Naive B cell (primary cell): ENCODE measurements around the gene JAG1. TPM values are rescaled to one million over a fixed set of nuclear protein-coding genes. Genes with fewer than 3 reads are reported as not detected.
"Not testable (repeated sequence)": the region's sequence is repeated elsewhere in the genome, so short reads cannot be mapped to it uniquely, and the experiment has no call there.

Source experiments
- ATAC-seq, 2 donors: fragments of 150-1000 bp; cut with Tn5 transposase; 2 replicates each; pipeline ENCODE4 v1.10.0; 2021; ENCODE audit warnings: low read depth in 2 of 2, mild to moderate bottlenecking in 2 of 2, moderate library complexity in 2 of 2
- DNase-seq: peaks from one replicate; pipeline ENCODE4 v3.0.0; 2022
- H3K27ac Mint-ChIP-seq, 6 donors: one replicate each; pipeline ENCODE4 v1.8.0; 2020 to 2022; ENCODE audit warnings: mild to moderate bottlenecking in 6 of 6, mixed read lengths in 6 of 6, moderate library complexity in 5 of 6, inconsistent platforms in 2 of 6
- H3K27me3 Mint-ChIP-seq, 3 donors: one replicate each; pipeline ENCODE4 v1.8.0; 2021 to 2022; ENCODE audit warnings: mixed read lengths in 3 of 3, mild to moderate bottlenecking in 1 of 3
- H3K36me3 Mint-ChIP-seq, 2 donors: one replicate each; pipeline ENCODE4 v1.8.0; 2020 to 2022; ENCODE audit warnings: mixed read lengths in 2 of 2, inconsistent platforms in 1 of 2, mild to moderate bottlenecking in 1 of 2
- H3K4me1 Mint-ChIP-seq, 3 donors: one replicate each; pipeline ENCODE4 v1.8.0; 2020 to 2022; ENCODE audit warnings: mixed read lengths in 3 of 3, inconsistent platforms in 1 of 3, mild to moderate bottlenecking in 1 of 3, moderate library complexity in 1 of 3
- H3K4me3 Mint-ChIP-seq, 8 donors: one replicate each; pipeline ENCODE4 v1.8.0; 2020 to 2022; ENCODE audit warnings: mild to moderate bottlenecking in 8 of 8, mixed read lengths in 8 of 8, moderate library complexity in 8 of 8, inconsistent platforms in 2 of 8
- H3K9me3 Mint-ChIP-seq, 7 donors: one replicate each; pipeline ENCODE4 v1.8.0; 2020 to 2022; ENCODE audit warnings: mixed read lengths in 7 of 7, mild to moderate bottlenecking in 5 of 7, inconsistent platforms in 2 of 7, moderate library complexity in 1 of 7
- polyA plus RNA-seq, 6 donors: library from polyadenylated mRNA; unstranded; fragments of 300-500 nt; fragmentation: Illumina TruSeq; gene quantifications; one replicate each; pipeline ENCODE4 v1.2.3, GENCODE V29; 2021; ENCODE audit warnings: low read depth in 6 of 6

JAG1 gene
- polyA plus RNA-seq, 6 donors from 2014 or later, result 0.05 to 0.06 (median 0.06) TPM; not detected in 3

DNA sequence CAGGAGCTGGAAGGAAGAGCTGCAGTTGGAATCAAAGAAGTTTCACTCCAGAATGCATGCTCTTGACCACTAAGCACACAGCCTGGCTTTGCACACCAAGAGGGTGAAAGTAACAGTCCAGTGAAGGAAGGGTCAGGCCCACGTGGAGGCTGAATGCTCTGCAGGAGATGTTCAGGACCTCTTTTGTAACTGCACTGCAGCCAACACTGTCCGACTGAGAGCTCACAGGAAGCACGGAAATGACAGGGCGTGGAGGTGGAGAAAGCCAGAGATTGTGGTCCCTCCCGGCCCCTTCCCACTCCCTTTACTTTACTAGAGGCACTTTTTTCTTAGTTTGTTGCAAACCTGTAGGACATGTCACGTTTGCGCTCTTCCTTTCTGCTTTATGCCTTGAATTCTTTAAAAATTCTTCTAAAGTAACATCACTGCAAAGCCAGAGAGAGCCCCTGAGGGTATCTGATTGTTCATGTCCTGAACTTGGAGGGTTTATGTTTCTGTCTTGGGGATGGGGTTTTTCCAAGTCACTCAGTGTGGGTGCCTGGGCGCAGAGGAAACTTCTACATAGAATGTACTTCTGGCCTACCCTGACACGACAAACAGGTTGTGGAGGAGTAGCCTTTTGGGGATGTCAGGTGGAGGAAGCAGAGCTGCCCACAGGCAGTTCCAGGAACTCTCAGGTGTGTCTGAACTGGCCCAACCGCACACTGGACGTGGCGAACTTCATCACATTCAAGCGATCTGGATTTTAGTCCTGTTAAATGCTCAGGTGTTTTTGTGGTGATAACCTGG, 40.9 kb downstream of the JAG1 start:
- no peaks in the 10 kb centered on the region for H3K27me3 Mint-ChIP-seq
- peak overlapping the region in 2 of 6 donors; percentile 47 to 77 for H3K27ac Mint-ChIP-seq
- H3K36me3 Mint-ChIP-seq, result peaks cover 0 to 11% of the 10 kb centered on the region in 2 donors
- H3K4me3 Mint-ChIP-seq, result peak overlapping the region in 1 of 8 donors; percentile 25
- DNase-seq (no peak), ATAC-seq (no peak)
- no peaks in the 10 kb centered on the region for H3K9me3 Mint-ChIP-seq
- H3K4me1 Mint-ChIP-seq, result peaks cover 13 to 21% (median 18%) of the 10 kb centered on the region in 3 donors

DNA sequence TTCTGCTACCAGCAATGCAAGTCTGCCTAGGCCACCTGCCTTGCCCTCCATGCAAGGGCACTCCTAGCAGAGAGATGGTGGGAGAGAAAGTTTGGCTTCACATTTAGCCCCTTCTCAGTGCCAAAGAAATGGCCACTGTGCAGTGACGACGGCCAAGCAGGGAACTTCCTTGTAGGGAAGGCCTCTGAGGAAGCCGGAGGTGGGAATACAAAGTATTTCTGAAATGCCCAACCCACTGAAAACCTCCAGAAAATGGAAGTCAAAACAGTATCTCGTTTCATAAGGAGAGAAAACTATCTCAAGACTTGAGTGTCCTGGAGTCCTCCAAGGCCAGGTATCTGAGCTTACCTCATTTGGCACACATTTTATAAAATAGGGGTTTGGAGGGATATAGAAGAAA, 42.7 kb downstream of the JAG1 start:
- DNase-seq (no peak), ATAC-seq (no peak)
- H3K4me3 Mint-ChIP-seq, result no peak overlapping the region
- no peaks in the 10 kb centered on the region for H3K9me3 Mint-ChIP-seq
- peaks cover 13 to 21% (median 18%) of the 10 kb centered on the region in 3 donors for H3K4me1 Mint-ChIP-seq
- no peak overlapping the region for H3K27ac Mint-ChIP-seq
- H3K36me3 Mint-ChIP-seq, result peaks cover 0 to 22% of the 10 kb centered on the region in 2 donors
- no peaks in the 10 kb centered on the region for H3K27me3 Mint-ChIP-seq

DNA sequence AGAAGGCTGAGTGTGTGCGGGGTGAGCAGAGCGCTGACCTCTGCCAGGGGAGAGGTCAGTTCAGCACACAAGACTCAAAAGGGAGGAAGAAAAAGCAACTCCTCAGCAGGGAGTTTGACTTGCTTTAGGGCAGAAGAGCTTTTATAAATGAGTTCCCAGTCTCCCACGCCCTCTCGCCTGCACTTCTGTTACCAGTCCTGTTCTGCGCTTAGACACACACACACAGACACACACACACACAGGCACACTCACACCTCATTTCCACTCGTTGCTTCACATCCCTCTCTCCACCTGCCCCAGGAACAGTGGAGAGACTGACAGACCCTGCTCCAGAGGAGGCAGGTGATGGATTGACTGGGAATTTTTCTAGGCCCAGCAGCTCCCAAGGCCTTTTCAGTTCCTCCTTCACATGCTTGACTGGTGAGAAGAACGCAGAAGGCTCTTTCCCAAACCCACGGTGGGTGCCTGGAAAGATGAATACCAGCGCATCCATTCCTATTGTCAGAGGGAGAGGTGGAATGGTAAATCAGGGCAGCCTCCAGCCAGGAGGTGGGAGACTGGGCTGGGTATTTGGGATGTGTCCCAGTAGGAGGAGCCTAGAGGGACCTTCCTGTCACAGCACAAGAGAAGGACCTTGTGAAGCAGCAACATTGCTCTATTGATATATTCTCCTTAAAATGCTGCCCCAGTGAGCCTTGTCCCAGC, 43.7 kb downstream of the JAG1 start:
- no peaks in the 10 kb centered on the region for H3K27me3 Mint-ChIP-seq
- no peaks in the 10 kb centered on the region for H3K9me3 Mint-ChIP-seq
- no peak overlapping the region for H3K27ac Mint-ChIP-seq

DNA sequence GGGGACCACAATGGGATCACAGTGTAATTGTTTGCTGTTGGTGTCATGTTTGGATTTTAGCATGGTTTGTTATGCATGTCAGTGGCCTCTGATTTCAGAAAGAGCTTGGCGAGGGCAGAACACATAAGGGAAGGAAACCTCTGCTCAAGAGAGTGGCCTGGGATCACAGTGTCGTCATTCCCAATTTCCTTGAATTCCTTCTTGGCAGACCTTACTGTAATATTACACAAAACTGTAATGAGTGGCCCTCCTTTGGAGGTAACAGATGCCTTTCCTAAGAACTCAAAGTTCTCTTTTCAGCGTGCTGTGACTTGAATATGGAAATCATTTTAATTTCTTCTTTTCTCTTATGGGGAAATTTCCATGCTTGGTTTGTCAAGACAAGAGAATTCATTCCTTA, 46.9 kb downstream of the JAG1 start:
- no peak for DNase-seq
- Mint-ChIP-seq H3K36me3 (peaks cover 23 to 27% of the 10 kb centered on the region in 2 donors), H3K27ac (peak overlapping the region in 1 of 6 donors; percentile 4), H3K9me3 (peaks cover 0 to 4% (median 0%) of the 10 kb centered on the region in 7 donors), H3K27me3 (no peaks in the 10 kb centered on the region), H3K4me1 (peaks cover 0 to 4% (median 0%) of the 10 kb centered on the region in 3 donors), H3K4me3 (no peak overlapping the region)
- no peak for ATAC-seq

More for the DNA sequence above, 43.7 kb downstream of the JAG1 start:
- peaks cover 0 to 22% of the 10 kb centered on the region in 2 donors for H3K36me3 Mint-ChIP-seq
- H3K4me3 Mint-ChIP-seq, result no peak overlapping the region
- ATAC-seq, result no peak
- DNase-seq, result no peak
- peaks cover 13 to 22% (median 21%) of the 10 kb centered on the region in 3 donors for H3K4me1 Mint-ChIP-seq

DNA sequence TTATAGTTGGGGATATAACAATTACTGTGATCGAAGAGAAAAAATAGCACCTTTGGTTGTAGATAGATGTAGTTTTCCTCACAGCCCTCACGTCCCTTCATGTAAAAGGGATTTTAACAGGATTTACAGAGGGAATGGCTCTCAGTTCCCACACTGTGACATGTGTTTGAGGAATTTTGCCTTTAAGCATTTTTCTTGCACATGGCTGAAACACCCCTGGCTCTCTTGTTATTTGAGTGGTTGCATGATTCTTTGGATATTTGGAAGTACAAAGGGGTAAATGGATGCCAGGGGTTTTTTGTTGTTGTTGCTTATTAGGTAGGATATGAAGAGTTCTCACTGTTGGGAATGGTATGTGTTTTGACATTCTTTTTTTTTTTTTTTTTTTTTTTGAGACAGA, 48.2 kb downstream of the JAG1 start:
- DNase-seq (no peak), ATAC-seq (no peak)
- peaks cover 31 to 32% of the 10 kb centered on the region in 2 donors for H3K36me3 Mint-ChIP-seq
- no peaks in the 10 kb centered on the region for H3K27me3 Mint-ChIP-seq
- no peak overlapping the region for H3K4me3 Mint-ChIP-seq
- H3K4me1 Mint-ChIP-seq, result peaks cover 0 to 4% (median 0%) of the 10 kb centered on the region in 3 donors
- H3K27ac Mint-ChIP-seq, result no peak overlapping the region
- H3K9me3 Mint-ChIP-seq, result peaks cover 0 to 4% (median 0%) of the 10 kb centered on the region in 7 donors

DNA sequence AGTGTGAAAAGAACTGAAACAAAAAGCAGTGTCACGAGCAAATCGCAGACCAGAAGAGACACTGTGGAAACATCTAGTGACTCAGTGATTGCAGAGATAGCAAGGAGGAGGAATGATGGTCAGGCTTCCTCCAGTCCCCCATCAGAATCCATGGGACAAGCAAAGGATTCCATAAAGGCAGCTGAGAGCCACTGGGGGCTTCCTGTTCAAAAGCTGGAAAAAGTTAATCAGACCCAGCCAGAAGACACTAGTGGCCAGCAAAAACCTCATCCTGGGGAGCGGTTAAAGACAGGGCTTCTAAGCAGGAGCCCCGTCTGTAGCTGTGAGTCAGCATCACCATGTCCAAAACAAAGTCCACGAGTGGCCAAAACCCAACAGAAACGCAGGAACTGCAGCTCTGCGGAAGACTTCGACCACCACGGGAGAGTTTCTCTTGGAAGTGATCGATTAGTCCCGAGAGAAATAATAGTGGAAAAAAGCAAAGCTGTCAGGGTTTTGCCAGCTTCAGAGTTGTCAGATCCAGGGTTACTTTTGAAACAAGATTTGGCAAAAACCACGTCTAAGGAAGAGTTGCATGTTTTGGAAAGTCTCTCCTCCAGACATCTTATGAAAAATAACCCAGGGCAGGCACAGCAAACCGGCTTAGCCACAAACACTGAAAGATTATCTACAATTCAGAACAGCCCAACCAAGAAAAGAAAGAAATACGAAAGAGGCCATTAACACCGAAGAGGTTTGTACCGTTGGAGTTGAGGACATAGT, 51.0 kb downstream of the JAG1 start:
- Mint-ChIP-seq H3K4me1 (peaks cover 0 to 4% (median 0%) of the 10 kb centered on the region in 3 donors), H3K27ac (peak overlapping the region in 1 of 6 donors; percentile 30), H3K27me3 (no peaks in the 10 kb centered on the region), H3K4me3 (no peak overlapping the region), H3K36me3 (peaks cover 20 to 32% of the 10 kb centered on the region in 2 donors), H3K9me3 (peaks cover 0 to 4% (median 0%) of the 10 kb centered on the region in 7 donors)
- DNase-seq, result no peak
- no peak for ATAC-seq

DNA sequence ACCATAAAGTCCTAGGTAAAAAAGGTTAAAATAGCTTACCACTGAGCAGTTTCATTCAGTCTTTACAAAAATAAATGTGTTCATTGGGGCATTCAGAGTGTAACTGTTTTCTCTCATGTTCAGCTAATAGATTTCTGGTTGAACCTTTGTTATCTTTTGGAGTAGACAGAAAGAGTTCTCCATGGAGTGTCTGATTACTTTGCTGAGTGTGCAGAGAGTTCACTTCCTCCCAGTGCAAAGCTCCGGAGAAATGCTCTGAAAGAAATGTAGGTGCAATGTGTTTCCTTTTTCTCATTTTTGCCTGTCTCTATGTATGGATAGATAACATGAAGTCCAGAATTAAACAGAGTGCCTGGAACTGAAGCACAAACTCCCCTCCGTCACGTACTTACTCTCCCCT, 52.6 kb downstream of the JAG1 start:
- no peak overlapping the region for H3K4me3 Mint-ChIP-seq
- H3K36me3 Mint-ChIP-seq, result peaks cover 12 to 39% of the 10 kb centered on the region in 2 donors
- no peak for ATAC-seq
- peaks cover 0 to 4% (median 0%) of the 10 kb centered on the region in 3 donors for H3K4me1 Mint-ChIP-seq
- no peak overlapping the region for H3K27ac Mint-ChIP-seq
- DNase-seq, result no peak
- H3K27me3 Mint-ChIP-seq, result no peaks in the 10 kb centered on the region
- H3K9me3 Mint-ChIP-seq, result peaks cover 0 to 7% (median 0%) of the 10 kb centered on the region in 7 donors

DNA sequence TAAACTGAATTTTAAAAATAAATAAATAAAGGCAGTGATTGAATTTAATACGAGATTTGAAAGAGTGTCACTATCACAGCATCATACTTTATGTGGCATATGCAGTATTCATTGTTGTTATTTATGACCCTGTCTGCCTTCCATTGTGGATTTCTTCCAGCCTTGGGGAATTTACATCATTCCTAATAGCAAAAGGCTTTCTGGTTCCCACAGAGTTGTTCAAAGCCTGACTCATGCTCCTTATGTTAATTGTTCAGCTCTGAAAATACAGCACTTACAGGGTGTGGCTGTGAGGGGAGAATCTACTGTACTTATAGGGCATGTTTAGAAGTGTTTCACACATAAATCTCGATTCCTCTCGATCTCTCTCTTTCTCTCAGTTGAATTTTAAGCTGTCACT, 54.4 kb downstream of the JAG1 start:
- no peak for ATAC-seq
- Mint-ChIP-seq H3K4me3 (no peak overlapping the region), H3K27ac (no peak overlapping the region), H3K36me3 (peaks cover 16 to 51% of the 10 kb centered on the region in 2 donors), H3K9me3 (peaks cover 0 to 7% (median 0%) of the 10 kb centered on the region in 7 donors), H3K4me1 (no peaks in the 10 kb centered on the region), H3K27me3 (no peaks in the 10 kb centered on the region)
- DNase-seq, result no peak

DNA sequence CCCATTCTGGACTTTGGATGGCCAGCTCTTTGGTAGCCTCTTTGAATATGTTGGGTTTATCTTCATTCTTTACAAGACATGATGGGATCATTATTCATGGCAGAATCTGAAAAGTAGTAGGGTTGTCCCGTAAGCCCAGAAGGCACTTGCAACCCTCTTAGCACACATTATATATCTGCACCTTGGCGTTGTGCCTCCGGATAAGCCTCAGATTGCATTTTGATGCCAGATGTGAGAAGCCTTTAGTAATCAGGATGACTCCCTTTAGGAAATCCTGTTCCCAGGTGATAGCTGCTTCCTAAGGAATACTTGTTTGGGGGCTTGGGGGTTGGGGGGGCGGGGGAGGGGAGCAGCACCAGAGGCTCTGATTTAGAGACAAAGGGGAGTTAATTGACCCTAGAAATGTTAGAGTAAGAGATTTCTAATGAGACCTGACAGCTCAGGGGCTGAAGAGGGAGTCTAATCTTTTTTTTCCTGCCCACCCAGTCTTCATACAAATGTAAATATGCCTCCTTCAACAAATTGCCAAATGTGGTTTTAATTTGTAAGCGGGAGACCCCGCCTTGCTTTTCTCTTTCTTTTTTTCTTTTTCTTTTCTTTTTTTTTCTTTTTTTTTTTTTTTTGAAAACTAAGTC, 55.1 kb downstream of the JAG1 start:
- no peak for ATAC-seq

DNA sequence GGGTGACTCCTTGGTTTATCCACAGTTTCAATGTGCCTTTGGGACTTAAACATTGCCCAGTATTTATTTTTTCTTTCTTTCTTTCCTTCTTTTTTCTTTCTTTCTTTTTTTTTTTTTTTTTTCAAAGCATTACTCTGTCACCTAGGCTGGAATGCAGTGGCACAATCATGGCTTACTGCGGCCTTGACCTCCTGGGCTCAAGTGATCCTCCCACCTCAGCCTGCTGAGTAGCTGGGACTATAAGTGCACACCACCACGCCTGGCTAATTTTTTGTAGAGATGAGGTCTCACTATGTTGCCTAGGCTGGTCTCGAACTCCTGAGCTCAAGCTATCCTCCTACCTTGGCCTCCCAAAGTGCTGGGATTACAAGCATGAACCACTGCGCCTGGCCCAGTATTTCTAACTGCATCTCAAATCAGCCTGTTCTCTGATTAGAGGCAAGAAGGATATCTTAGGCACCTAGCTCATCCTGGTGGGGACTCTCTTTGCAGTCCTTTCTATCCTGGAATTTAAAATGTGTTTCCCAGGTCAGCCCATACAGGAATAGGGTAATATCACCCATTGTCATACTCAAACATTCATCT, 56.2 kb downstream of the JAG1 start:
- H3K36me3 Mint-ChIP-seq, result peaks cover 22 to 46% of the 10 kb centered on the region in 2 donors
- ATAC-seq, H3K27ac Mint-ChIP-seq, H3K4me3 Mint-ChIP-seq, H3K27me3 Mint-ChIP-seq, H3K9me3 Mint-ChIP-seq, H3K4me1 Mint-ChIP-seq, DNase-seq: not testable (repeated sequence)

More for the DNA sequence above, 55.1 kb downstream of the JAG1 start:
- Mint-ChIP-seq H3K4me1 (no peaks in the 10 kb centered on the region), H3K27ac (no peak overlapping the region), H3K9me3 (peaks cover 0 to 4% (median 0%) of the 10 kb centered on the region in 7 donors), H3K36me3 (peaks cover 14 to 48% of the 10 kb centered on the region in 2 donors), H3K4me3 (no peak overlapping the region), H3K27me3 (no peaks in the 10 kb centered on the region)
- no peak for DNase-seq

DNA sequence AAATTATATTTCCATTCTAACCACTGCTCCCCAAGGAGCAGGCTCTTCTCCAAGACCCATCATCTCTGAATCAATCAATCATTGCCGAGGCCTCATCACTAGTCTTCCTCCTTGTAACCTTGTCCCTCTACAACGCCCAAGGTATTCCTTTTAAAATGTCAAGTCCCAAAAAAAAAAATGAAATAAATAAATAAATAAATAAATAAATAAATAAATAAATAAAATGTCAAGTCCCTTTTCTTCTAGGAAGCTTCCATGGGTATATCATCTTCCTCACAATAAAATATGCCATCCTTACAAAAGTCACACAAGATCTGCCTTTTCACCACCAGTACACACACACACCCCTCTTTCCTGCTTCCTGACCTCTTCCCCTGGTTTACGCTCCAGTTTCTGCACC, 57.6 kb downstream of the JAG1 start:
- ATAC-seq (no peak), DNase-seq (no peak)
- Mint-ChIP-seq H3K9me3 (peaks cover 0 to 4% (median 0%) of the 10 kb centered on the region in 7 donors), H3K4me3 (no peak overlapping the region), H3K36me3 (peaks cover 19 to 32% of the 10 kb centered on the region in 2 donors), H3K4me1 (no peaks in the 10 kb centered on the region), H3K27ac (peak overlapping the region in 1 of 6 donors; percentile 31), H3K27me3 (no peaks in the 10 kb centered on the region)

DNA sequence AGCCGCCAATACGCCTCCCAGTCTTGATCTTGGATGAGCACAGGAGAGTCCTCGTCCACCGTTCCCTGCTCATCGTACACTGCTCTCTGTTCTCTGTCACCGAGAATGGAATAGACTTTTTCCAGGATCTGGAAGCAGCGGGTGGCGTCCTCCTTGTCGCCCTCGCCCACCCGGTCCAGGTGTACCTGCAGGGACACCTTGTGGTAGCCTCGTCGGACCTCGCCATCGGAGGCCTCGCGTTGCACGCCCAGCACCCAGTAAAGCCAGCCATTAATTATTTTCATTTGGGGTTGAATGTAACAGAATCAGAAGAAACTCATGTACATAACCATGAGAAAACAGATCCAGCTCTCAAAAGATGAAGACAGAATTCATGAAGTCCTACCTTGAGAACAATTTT, 59.9 kb downstream of the JAG1 start:
- ATAC-seq (no peak), DNase-seq (no peak)
- H3K27ac Mint-ChIP-seq, result no peak overlapping the region
- peaks cover 19 to 38% of the 10 kb centered on the region in 2 donors for H3K36me3 Mint-ChIP-seq
- H3K4me3 Mint-ChIP-seq, result no peak overlapping the region
- H3K27me3 Mint-ChIP-seq, result no peaks in the 10 kb centered on the region
- peaks cover 0 to 4% (median 0%) of the 10 kb centered on the region in 7 donors for H3K9me3 Mint-ChIP-seq
- H3K4me1 Mint-ChIP-seq, result no peaks in the 10 kb centered on the region
